HepG2 (cell line): ENCODE data around the gene NTM. TPM values are rescaled to one million over a fixed set of nuclear protein-coding genes. Genes with fewer than 3 reads are reported as not detected.

Experiments
- ATAC-seq: fragments of 200-7000 bp; cut with Tn5 transposase; 3 replicates; pipeline ENCODE4 v1.9.1; 2020; ENCODE audit warnings: mild to moderate bottlenecking, moderate library complexity
- BruUV-seq: library from RNA; stranded (reverse); fragments of 400-500 nt; replicated peaks from 2 replicates; lab custom pipeline; 2021; lab: Mats Ljungman, UMichigan
- CTCF ChIA-PET: fragments of 300-600 bp; formaldehyde crosslinking; extraction: SDS; loops from one replicate; lab custom pipeline; 2021; ENCODE audit warnings: low total read pairs, inconsistent platforms, low intra/inter-chr PET ratio; lab: Yijun Ruan, JAX
- POLR2A ChIA-PET: fragments of 350-600 bp; sonication (Branson Sonifier 250); formaldehyde crosslinking; loops from one replicate; lab custom pipeline; 2020; ENCODE audit warnings: antibody characterized with exemption, inconsistent platforms; lab: Yijun Ruan, JAX
- DNase-seq: peaks from one replicate; pipeline ENCODE4 v3.0.0-alpha.2; 2015; ENCODE audit warnings: low spot score
- FAIRE-seq: peaks from 3 replicates; lab custom pipeline; 2011; peaks lifted over from hg19 to GRCh38; lab: Jason Lieb, UNC
- H2AFZ ChIP-seq: one replicate; pipeline ENCODE4 v1.6.1; 2011; ENCODE audit warnings: low read length, inconsistent platforms
- H3K27ac ChIP-seq: fragments of 300-600 bp; 3 replicates; pipeline ENCODE4 v1.8.0; 2011; ENCODE audit warnings: mixed run types, mild to moderate bottlenecking, mixed read lengths, low read length, inconsistent platforms; ENCODE audit not compliant: insufficient read depth; ENCODE audit errors: extremely low read length
- H3K27me3 ChIP-seq, 2 experiments: fragments of 200-600 bp in 1 of 2; 2 replicates in 1 of 2; 3 replicates in 1 of 2; pipeline versions ENCODE4 v1.6.0 to v1.8.0; 2011; ENCODE audit warnings: low read length in 2 of 2, mild to moderate bottlenecking in 2 of 2, moderate library complexity in 2 of 2, inconsistent platforms in 1 of 2; ENCODE audit not compliant: insufficient read depth in 2 of 2, control insufficient read depth in 1 of 2
- H3K36me3 ChIP-seq, 2 experiments: fragments of 200-600 bp in 1 of 2; replicated peaks in 1 of 2; 2 replicates in 1 of 2; 3 replicates in 1 of 2; pipeline versions ENCODE4 v1.5.1 to v1.8.0; 2011; ENCODE audit warnings: low read length in 2 of 2, inconsistent platforms in 1 of 2; ENCODE audit not compliant: insufficient read depth in 2 of 2, control insufficient read depth in 1 of 2
- H3K4me1 ChIP-seq: 2 replicates; pipeline ENCODE4 v1.5.1; 2012; ENCODE audit warnings: low read length, inconsistent platforms; ENCODE audit not compliant: insufficient read depth
- H3K4me2 ChIP-seq: 2 replicates; pipeline ENCODE4 v1.6.0; 2011; ENCODE audit warnings: low read depth, low read length, inconsistent platforms
- H3K4me3 ChIP-seq, 3 experiments: fragments of 200-600 bp in 1 of 3; sonication (generic), shearing (Covaris generic) in 1 of 3; replicated peaks in 1 of 3; 2 replicates each; pipeline ENCODE4 v1.5.1; 2011 to 2016; ENCODE audit warnings: low read length in 3 of 3, inconsistent platforms in 2 of 3, low read depth in 2 of 3, mild to moderate bottlenecking in 2 of 3, control low read depth in 1 of 3, mixed read lengths in 1 of 3; ENCODE audit not compliant: insufficient read depth in 1 of 3
- H3K79me2 ChIP-seq: one replicate; pipeline ENCODE4 v1.6.1; 2011; ENCODE audit warnings: low read length, inconsistent platforms; ENCODE audit not compliant: insufficient read depth
- H3K9ac ChIP-seq: 2 replicates; pipeline ENCODE4 v1.6.0; 2011; ENCODE audit warnings: mild to moderate bottlenecking, low read depth, low read length, inconsistent platforms; ENCODE audit not compliant: insufficient read depth
- H3K9me3 ChIP-seq: 2 replicates; pipeline ENCODE4 v1.5.1; 2012; ENCODE audit warnings: mild to moderate bottlenecking, low read length
- H4K20me1 ChIP-seq: 2 replicates; pipeline ENCODE4 v1.6.0; 2011; ENCODE audit warnings: inconsistent platforms, mild to moderate bottlenecking, low read length, moderate library complexity; ENCODE audit not compliant: insufficient read depth
- ARNT ChIP-seq: fragments of 450-650 bp; IDR thresholded peaks from 2 replicates; pipeline ENCODE4 v1.6.1; 2017
- NFKBIZ ChIP-seq: IDR thresholded peaks from 2 replicates; pipeline ENCODE4 v1.6.1; 2018; ENCODE audit warnings: missing genetic modification reagents, missing compliant biosample characterization
- NR2F1 ChIP-seq, 2 experiments: fragments of 450-650 bp in 1 of 2; formaldehyde crosslinking in 1 of 2; IDR thresholded peaks; 2 replicates each; pipeline versions ENCODE4 v1.5.0 to v1.6.1; 2016 to 2020; ENCODE audit warnings: mild to moderate bottlenecking in 1 of 2, missing compliant biosample characterization in 1 of 2, missing genetic modification reagents in 1 of 2, moderate library complexity in 1 of 2
- RFX5 ChIP-seq: IDR thresholded peaks from 2 replicates; pipeline ENCODE4 v1.6.1; 2011; ENCODE audit warnings: low read depth, low read length, improper control_type of control experiment
- SMARCE1 ChIP-seq: fragments of 450-650 bp; IDR thresholded peaks from 2 replicates; pipeline ENCODE4 v1.6.1; 2017; ENCODE audit warnings: borderline replicate concordance
- TBX2 ChIP-seq: sonication (generic); formaldehyde crosslinking; IDR thresholded peaks from 2 replicates; pipeline ENCODE4 v1.5.0; 2020; ENCODE audit warnings: missing genetic modification reagents, mild to moderate bottlenecking, borderline replicate concordance
- ZNF468 ChIP-seq: sonication (generic); formaldehyde crosslinking; IDR thresholded peaks from 2 replicates; pipeline ENCODE4 v1.8.0; 2022; ENCODE audit warnings: mild to moderate bottlenecking, moderate library complexity, missing genetic modification reagents
- ZNF782 ChIP-seq: sonication (generic); formaldehyde crosslinking; IDR thresholded peaks from 2 replicates; pipeline ENCODE4 v1.4.0; 2020; ENCODE audit warnings: missing genetic modification reagents, mild to moderate bottlenecking, borderline replicate concordance
- WGBS: methylation state at CpG from one replicate; pipeline ENCODE4 v1.1.6; 2017; ENCODE audit warnings: low lambda C conversion rate; 5-methylcytosine and 5-hydroxymethylcytosine counted together
- in situ Hi-C: cut with HindIII; loops from 2 replicates; pipeline ENCODE4 v1.10.0; 2017; ENCODE audit warnings: low pct_unique_long_range_greater_than_20kb; ENCODE audit not compliant: extremely low pct_ligation_motif_present
- intact Hi-C: fragments of 100-400 bp; cut with micrococcal nuclease; formaldehyde crosslinking; loops from one replicate; pipeline ENCODE4 v1.10.0; 2022; ENCODE audit not compliant: unreplicated experiment
- polyA plus RNA-seq, 8 experiments: library from polyadenylated mRNA; depleted of rRNA in 3 of 8; stranded (reverse) in 7 of 8; unstranded in 1 of 8; fragments of >200 nt; fragmentation: Illumina TruSeq in 4 of 8; extraction: Trizol in 4 of 8; gene quantifications; 2 replicates each; pipeline versions ENCODE4 v1.2.1 to v1.2.3, GENCODE V29; 2011 to 2016; ENCODE audit warnings: low read depth in 4 of 8, missing spikeins in 1 of 8, mixed read lengths in 1 of 8; ENCODE audit not compliant: insufficient read depth in 1 of 8
- total RNA-seq, 5 experiments: library from RNA; depleted of rRNA; stranded (reverse); fragments of >200 nt; fragmentation: Illumina TruSeq; extraction: Trizol; gene quantifications; 2 replicates each; pipeline ENCODE4 v1.2.3, GENCODE V29; 2016; ENCODE audit warnings: low read depth in 1 of 5
- TF ChIP-seq, protein P1 (sequence below): sonication (generic); formaldehyde crosslinking; IDR thresholded peaks from 2 replicates; pipeline ENCODE4 v1.4.0; 2020; ENCODE audit warnings: missing genetic modification reagents, borderline replicate concordance
- TF ChIP-seq, protein P2 (sequence below): sonication (generic); formaldehyde crosslinking; IDR thresholded peaks from 2 replicates; pipeline ENCODE4 v1.4.0; 2020; ENCODE audit warnings: mild to moderate bottlenecking, missing genetic modification reagents

The NTM gene
- total and polyA plus RNA-seq, 2 of the 13 experiments (the other 11 are each of a cell fraction or from before 2014, with no cell fraction given) = not detected

DNA sequence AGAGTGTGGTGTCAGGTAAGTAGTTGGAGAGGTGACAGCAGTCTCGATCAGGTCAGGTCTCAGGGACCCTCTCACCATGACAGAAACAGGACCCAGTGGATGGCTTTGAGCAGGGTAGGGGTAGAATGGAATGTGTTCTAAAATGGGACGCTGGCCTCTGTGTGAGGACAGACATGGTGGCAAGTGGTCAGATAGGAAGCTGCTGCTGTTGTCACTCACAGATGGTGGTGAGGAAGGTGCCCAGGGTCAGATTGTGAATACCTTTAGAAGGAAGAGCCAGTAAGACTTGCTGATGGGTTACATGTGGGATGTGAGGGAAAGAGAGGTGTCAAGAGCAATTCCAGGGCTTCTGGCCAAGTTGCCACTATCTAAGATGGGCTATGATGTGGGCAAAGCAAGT is 596.3 kb downstream of the NTM start:
- no peaks in the 10 kb centered on the region for H3K9me3 ChIP-seq
- BruUV-seq = no TSS peak
- no peak overlapping the region for H3K9ac ChIP-seq
- H3K4me3 ChIP-seq = no peak overlapping the region
- no peak for ATAC-seq
- 5% methylated on average over 2 of the region's 2 CpGs for WGBS
- intact Hi-C loops = no loop called here
- no peak overlapping the region for H3K4me2 ChIP-seq
- no peak overlapping the region for H3K27ac ChIP-seq
- H2AFZ ChIP-seq = no peak overlapping the region
- peaks cover 0 to 1% of the 10 kb centered on the region in 2 experiments; a peak in 1 of 5 replicates for H3K27me3 ChIP-seq
- no peaks in the 10 kb centered on the region for H3K4me1 ChIP-seq
- in situ Hi-C loops = no loop called here
- no peaks in the 10 kb centered on the region for H4K20me1 ChIP-seq
- no peak for DNase-seq
- ChIA-PET POLR2A (no interaction called here), CTCF (no interaction called here)
- TF ChIP-seq, protein P1, sequence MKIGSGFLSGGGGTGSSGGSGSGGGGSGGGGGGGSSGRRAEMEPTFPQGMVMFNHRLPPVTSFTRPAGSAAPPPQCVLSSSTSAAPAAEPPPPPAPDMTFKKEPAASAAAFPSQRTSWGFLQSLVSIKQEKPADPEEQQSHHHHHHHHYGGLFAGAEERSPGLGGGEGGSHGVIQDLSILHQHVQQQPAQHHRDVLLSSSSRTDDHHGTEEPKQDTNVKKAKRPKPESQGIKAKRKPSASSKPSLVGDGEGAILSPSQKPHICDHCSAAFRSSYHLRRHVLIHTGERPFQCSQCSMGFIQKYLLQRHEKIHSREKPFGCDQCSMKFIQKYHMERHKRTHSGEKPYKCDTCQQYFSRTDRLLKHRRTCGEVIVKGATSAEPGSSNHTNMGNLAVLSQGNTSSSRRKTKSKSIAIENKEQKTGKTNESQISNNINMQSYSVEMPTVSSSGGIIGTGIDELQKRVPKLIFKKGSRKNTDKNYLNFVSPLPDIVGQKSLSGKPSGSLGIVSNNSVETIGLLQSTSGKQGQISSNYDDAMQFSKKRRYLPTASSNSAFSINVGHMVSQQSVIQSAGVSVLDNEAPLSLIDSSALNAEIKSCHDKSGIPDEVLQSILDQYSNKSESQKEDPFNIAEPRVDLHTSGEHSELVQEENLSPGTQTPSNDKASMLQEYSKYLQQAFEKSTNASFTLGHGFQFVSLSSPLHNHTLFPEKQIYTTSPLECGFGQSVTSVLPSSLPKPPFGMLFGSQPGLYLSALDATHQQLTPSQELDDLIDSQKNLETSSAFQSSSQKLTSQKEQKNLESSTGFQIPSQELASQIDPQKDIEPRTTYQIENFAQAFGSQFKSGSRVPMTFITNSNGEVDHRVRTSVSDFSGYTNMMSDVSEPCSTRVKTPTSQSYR = no peak
- TF ChIP-seq RFX5 = no peak
- TF ChIP-seq TBX2 = no peak
- H3K36me3 ChIP-seq = no peaks in the 10 kb centered on the region
- no peaks in the 10 kb centered on the region for H3K79me2 ChIP-seq
- FAIRE-seq = no peak

DNA sequence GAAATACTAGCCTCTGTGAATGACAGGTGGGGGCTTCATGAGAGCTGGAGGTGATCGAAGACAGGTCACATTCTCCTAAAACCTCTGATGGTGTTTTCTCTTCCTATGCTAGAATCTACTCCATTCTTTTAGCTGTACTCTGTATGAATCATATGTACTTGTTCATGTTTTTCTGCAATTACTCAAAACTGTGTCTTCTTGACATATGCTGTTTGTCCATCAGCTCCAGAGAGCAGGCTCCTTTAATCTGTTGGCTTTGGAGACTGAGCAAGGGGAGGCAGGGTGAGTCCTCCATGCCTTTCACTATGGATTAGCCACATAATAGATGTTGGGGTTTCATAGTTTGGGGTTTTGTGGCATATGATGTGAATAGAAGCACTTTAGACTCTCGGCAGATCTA is 598.8 kb downstream of the NTM start:
- intact Hi-C loops (no loop called here), in situ Hi-C loops (no loop called here)
- H3K9ac ChIP-seq = no peak overlapping the region
- no peak overlapping the region for H3K4me3 ChIP-seq
- 0% methylated on average over 2 of the region's 2 CpGs for WGBS
- H3K36me3 ChIP-seq = no peaks in the 10 kb centered on the region
- no peaks in the 10 kb centered on the region; a peak in 1 of 5 replicates for H3K27me3 ChIP-seq
- H3K4me1 ChIP-seq = no peaks in the 10 kb centered on the region
- CTCF ChIA-PET = no interaction called here
- no peak overlapping the region for H3K4me2 ChIP-seq
- H3K79me2 ChIP-seq = no peaks in the 10 kb centered on the region
- DNase-seq = no peak
- H3K27ac ChIP-seq = no peak overlapping the region
- FAIRE-seq = no peak
- BruUV-seq = no TSS peak
- ATAC-seq = no peak
- H3K9me3 ChIP-seq = no peaks in the 10 kb centered on the region
- H4K20me1 ChIP-seq = no peaks in the 10 kb centered on the region
- no peak overlapping the region for H2AFZ ChIP-seq
- POLR2A ChIA-PET = no interaction called here
- TF ChIP-seq, protein P2, sequence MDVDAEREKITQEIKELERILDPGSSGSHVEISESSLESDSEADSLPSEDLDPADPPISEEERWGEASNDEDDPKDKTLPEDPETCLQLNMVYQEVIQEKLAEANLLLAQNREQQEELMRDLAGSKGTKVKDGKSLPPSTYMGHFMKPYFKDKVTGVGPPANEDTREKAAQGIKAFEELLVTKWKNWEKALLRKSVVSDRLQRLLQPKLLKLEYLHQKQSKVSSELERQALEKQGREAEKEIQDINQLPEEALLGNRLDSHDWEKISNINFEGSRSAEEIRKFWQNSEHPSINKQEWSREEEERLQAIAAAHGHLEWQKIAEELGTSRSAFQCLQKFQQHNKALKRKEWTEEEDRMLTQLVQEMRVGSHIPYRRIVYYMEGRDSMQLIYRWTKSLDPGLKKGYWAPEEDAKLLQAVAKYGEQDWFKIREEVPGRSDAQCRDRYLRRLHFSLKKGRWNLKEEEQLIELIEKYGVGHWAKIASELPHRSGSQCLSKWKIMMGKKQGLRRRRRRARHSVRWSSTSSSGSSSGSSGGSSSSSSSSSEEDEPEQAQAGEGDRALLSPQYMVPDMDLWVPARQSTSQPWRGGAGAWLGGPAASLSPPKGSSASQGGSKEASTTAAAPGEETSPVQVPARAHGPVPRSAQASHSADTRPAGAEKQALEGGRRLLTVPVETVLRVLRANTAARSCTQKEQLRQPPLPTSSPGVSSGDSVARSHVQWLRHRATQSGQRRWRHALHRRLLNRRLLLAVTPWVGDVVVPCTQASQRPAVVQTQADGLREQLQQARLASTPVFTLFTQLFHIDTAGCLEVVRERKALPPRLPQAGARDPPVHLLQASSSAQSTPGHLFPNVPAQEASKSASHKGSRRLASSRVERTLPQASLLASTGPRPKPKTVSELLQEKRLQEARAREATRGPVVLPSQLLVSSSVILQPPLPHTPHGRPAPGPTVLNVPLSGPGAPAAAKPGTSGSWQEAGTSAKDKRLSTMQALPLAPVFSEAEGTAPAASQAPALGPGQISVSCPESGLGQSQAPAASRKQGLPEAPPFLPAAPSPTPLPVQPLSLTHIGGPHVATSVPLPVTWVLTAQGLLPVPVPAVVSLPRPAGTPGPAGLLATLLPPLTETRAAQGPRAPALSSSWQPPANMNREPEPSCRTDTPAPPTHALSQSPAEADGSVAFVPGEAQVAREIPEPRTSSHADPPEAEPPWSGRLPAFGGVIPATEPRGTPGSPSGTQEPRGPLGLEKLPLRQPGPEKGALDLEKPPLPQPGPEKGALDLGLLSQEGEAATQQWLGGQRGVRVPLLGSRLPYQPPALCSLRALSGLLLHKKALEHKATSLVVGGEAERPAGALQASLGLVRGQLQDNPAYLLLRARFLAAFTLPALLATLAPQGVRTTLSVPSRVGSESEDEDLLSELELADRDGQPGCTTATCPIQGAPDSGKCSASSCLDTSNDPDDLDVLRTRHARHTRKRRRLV (CRISPR knock-in tag) = no peak
- TF ChIP-seq NR2F1 (CRISPR knock-in tag; IDR thresholded peaks at IDR 0.05) (no peak), NFKBIZ (CRISPR knock-in tag) (no peak), ZNF782 (CRISPR knock-in tag) (no peak), SMARCE1 (no peak), ZNF468 (CRISPR knock-in tag) (no peak), ARNT (no peak)
